ENCODE data around the gene GNAQ. TPM values are rescaled to one million over a fixed set of nuclear protein-coding genes. Genes with fewer than 3 reads are reported as not detected.

The GNAQ gene
- total RNA-seq, 1 donor from 2014 or later: 33.3 TPM

DNA sequence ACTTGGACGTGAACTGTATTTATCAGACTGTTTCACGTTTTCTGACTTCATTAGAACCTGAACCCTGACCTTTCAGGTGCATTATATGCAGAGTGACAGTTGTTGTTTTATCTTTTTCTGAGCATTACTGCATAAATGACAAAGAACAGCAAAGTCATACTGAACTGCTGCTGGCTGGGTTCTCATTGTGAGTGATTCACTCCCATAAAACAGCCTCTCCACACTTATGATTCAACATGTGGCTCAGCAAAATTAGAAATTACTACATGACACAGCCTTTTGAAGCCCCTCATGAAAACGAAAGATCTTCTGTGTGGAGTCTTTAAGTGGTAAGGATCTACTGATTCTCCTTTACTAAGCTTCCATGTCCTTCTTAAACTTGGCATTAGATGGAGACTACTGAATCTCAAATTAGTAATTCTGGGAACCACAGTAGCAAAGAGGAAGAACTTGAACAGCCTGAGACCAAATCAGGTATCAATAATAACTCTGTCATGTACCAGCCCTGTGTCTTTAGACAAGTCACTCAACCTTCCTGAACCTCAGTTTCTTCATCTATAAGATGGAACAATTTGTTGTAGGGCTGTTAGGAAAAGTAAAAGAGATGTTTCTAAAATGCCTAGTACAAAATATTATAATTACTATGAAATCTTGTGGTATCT is 211.2 kb downstream of the GNAQ start:
- DNase-seq (ENCODE audit: low read depth in 2 of 2): peak; percentile 35 to 72

DNA sequence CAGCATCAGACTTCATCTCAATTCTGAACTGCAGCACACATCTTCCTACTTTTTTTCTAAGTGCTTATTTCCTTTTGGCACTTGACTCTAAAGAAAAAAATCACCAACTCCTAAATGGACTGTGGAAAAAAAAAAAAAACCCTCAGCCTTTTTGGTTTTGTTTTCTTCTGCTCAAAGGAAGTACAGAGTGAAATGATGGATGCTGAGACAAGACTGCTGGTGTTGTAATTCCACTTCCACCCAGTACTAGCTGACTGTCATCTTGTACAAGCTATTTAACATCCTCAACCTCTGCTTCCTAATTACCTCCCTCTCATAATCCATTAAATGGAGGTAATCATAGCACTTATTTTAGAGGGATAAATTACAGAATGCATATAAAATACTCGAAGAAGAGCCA is 212.0 kb downstream of the GNAQ start:
- DNase-seq (ENCODE audit: low read depth in 2 of 2): peak in 1 of 2 donors; percentile 74

DNA sequence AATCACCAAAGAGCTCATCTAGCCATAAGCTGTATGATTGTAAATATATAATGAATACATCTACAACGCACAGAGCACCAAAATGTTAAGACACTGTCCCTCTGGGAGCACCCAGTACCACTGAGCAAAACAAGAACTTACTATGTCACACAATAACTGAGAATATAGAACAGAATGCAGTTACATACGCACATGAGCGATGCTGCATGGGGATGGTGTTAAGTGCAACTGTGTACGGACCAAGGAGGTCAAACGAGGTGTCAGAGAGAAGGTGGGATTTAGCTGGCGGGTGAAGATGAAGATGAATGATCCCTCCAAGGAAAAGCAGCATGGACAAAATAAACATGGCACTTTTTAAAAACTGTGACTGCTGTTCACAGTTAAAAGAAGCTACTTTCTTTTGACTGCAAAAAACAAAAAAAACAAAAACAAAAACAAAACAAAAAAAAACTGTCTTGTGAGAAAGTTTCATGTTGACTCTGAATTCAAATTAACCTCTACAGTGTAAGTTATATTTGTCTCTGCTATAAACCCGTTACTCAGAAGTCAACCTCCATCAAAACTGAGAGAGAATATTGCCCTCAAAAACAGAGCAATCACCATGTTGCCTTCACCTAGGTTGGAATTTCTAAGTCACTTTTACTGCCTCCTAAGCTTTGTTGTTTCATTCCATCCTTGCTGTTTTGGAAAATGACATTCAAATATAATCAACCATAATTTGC is 213.9 kb downstream of the GNAQ start:
- DNase-seq (ENCODE audit: low read depth in 2 of 2): no peak

DNA sequence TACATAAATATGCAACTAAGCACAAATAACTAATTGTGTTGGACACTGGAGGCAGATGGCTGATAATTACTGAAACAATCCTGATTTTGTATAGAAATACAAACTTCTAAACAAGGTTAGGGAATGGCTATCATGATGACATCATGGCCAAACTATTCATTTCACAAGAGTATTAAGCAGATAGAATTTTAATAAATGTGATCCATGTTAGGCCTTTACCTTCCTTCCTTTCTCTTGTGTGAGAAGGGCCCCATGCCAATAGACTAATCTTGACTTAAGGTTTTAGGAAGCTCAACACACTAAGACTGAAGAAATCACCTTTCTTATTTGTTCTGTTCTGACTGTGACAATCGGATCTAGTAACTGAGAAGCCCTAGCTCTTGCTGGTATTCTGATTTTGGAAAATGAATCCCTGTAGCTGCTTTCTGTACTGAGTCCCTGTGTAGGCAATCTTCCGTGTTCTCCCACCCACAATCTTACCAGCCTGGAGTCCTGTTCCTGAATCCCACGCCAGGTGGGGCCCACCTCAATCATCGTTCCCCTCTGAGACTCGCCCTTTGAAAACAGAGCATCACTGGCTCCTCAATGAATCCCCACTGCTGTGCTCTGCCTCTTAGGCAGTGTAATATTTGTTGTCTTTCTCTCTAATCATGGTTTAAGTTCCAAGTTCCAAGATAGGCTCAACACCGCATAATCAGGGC is 214.8 kb downstream of the GNAQ start:
- peak in 1 of 2 donors; percentile 14 for DNase-seq (ENCODE audit: low read depth in 2 of 2)

DNA sequence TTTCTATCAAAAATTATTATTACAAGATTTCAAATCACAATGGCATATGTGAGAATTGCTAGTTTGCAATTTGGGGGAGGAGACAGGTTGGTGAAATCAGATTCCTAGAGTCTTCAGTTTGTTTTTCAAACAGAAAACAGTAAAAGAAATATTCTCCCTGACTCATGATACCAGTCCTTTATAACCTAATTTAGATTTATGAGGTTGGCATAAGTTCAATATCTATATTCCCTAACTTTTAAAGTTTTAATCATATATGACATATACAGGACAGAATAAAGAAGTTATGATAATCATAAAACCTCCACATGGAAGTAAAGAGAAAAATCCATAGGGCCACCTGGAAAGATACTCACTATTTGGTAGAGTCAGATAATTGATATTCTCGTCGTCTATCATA is 216.4 kb downstream of the GNAQ start:
- DNase-seq (ENCODE audit: low read depth in 2 of 2): no peak

DNA sequence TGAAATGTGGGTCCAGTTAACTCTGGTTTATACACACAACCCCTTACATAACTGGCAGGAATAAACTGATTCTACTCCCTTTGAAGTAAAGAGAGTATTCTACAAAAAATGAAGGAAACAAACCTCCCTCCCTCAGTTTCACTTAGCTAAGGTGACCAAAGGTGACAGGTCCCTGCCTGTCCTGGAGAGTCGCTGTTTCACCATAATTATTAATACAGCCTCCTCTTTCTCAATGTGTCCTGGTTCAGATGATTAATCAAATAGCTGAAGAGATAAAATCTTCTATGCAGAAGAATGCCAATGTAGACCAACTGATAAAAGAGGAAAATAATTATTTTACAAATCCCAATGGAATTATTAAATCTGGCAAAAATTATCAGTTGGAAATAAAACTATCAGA is 219.8 kb downstream of the GNAQ start:
- DNase-seq (ENCODE audit: low read depth in 2 of 2): no peak

DNA sequence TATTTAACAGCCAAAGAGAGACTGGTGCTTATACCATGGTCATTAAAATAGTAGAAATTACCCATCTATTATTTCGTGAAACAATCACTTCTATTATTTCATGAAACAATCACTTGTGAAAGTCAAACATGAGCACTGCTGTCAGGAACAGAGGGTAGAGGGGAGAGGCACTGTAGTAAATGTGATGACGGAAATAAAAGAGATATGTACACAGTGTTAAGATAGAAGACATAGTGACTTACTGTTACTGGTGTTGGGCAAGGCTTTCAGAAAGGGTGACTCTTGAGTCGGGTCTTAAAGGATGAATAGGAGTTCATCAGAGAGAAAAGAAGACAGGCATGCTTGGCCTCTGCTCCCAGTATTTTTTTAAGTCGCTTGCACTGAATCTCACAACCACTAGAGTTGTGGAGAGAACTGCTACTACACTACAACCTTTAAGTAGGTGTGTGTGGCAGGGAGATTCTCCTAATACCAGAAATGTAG is 220.9 kb downstream of the GNAQ start:
- DNase-seq (ENCODE audit: low read depth in 2 of 2): no peak

DNA sequence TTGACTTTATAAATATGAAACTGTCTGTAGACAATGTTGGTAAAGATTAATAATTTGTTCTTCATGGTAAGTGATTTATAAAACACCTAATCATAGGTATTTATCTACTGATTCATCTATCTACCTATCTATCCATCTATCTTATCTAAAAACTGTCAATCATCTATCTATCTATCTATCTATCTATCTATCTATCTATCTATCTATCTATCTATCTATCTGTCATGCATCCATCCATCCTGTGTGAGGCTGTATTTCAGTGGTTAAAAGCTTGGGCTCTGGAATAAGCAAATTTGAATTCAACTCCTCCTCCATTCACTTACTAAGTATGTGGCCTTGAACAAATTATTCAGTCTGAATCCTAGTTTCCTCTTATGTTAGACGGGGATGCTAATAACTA is 221.6 kb downstream of the GNAQ start:
- DNase-seq (ENCODE audit: low read depth in 2 of 2): no peak

DNA sequence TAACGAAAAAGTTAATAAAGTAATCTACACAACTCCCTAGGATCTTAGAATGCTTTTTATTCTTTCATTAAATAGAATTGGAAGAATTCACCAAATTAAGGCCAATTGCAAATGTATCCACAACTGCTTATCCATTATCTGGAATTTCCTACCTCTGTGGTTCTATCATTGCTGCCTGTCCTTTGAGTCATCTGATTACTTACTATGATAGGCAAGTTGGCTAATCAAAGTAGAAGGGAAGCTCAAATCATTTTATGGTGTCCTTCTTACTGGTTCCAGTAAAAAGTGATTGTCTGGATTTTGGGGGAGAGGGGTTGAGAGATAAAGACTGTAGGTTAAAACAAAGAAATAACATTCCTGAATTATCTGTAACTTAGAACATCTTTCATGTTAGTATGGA is 222.1 kb downstream of the GNAQ start:
- no peak for DNase-seq (ENCODE audit: low read depth in 2 of 2)

DNA sequence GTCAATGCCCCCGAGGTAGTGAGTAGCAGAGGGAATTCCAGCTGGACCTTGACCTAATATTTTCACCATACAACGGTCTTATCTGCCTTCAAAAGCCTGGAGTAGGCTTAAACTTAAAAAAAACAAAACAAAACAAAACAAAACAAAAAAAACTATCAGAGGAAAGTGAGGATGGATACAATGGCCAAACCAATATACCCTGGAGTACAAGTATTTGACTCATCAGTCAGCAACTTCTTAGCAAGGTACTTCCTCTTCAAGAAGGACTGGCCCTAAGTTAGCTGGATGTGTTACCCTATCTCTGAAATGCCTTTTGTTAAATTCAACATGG is 222.9 kb downstream of the GNAQ start:
- DNase-seq (ENCODE audit: low read depth in 2 of 2): no peak

DNA sequence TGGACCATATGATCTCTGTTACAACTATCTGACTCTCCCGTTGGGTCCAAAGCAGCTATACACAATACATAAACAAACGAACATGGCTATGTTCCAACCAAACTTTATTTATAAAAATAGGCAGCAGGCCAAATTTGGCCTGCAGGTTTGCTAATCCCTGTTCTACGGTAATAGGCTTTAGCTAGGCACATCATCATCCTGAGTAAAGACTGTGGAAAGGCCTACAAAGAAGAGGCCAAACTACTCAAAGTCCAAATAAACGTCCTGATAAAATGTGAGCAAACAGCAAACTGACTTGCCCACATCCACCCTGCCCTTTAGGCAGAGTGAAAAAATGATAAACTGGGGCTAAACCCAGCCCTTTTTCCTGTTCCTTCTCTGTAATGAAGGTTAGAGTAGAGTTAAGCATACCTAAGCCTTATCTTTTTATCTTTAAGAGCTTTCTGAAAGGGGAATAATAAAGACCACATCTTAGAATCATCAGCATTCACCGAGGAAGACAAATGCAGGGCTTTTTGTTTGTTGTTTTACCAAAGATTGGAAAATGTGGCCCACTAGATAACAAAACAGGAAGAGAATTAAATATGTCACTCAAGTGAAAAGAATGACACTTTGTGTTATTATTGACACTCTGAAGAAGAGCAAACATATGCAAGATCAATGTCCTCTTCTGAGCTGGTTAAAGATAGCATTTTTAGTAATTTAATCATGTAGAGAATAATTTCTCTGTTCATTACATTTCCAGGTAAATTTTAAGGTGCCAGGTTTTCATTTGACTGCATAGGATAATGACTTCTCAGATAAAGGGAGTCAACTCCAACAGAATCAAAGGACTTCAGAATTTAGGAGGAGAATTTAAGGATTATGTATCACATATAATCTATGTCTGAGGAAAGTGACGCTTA is 223.5 kb downstream of the GNAQ start:
- peak; percentile 8 to 34 for DNase-seq (ENCODE audit: low read depth in 2 of 2)

DNA sequence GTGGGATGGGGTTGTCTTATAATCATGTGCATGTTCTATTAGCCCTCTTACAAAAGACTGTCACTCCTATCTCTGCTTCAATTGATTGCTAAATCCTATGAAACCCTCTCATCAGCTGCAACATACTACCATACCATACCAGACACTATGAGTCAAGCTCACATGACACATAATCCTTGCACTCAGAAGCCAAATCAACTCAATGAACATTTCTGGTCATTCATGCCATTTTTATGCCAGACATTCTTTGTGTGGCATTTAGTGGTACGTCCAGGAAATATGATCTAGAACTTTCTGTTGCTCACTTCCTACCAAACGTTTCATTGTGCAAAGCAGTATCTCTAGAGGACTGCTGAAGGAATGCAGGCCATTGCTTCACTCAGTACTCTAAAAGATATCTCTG is 224.3 kb downstream of the GNAQ start:
- peak; percentile 92 to 93 for DNase-seq (ENCODE audit: low read depth in 2 of 2)

DNA sequence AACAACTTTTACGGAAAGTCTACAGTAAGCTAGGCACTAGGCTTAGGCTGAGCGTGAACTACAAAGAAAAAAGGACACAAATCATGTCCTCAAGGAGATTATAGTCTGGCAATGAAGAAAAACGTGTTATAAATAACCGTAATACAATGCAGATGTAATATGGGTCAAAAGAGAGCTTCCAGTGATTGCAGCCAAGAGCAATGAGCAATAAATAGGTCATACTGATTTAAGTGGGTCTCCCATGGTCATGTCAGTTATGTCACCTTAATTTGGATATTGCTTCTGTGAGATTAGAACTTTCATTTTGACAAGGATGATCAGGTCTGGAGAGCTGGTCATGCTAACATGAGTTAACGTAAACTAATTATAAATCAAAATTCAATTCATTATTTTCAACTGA is 224.9 kb downstream of the GNAQ start:
- no peak for DNase-seq (ENCODE audit: low read depth in 2 of 2)

DNA sequence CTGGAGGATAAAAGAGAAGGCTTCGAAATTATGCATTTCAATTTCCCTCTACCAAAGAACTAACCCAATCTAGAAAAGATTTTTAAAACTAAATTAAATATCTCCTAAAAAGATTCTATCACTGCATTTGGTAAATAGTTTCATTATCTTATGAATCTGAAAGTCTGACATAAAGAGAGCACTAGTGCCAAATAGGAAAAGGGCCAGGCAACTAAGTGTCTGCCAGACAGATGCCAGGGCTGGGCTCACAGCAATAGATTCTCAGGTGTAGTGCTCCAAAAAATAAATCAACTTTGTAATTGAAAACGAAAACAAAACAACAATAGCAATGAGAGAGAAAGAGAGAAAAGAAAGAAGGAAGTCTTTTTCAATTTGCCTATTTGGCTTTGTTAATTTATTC is 225.8 kb downstream of the GNAQ start:
- DNase-seq (ENCODE audit: low read depth in 2 of 2): no peak

DNA sequence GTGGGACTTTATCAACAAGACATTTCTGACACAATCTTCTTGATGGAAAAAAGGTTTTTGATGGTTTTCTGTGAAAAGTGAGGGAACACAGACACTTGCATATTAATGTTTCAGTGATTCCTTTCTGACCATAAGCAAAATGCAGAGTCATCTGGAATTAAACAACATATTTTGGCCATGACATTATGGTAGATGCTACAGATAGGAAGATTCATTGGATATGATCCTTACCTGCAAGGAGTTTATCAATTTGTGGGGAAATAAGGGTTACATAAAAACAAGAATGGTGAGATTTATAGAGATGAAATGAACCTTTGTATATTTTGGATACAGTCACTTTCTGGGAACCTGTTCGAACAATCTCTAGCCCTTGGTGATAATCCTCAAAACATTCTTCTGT is 228.2 kb downstream of the GNAQ start:
- no peak for DNase-seq (ENCODE audit: low read depth in 2 of 2)

DNA sequence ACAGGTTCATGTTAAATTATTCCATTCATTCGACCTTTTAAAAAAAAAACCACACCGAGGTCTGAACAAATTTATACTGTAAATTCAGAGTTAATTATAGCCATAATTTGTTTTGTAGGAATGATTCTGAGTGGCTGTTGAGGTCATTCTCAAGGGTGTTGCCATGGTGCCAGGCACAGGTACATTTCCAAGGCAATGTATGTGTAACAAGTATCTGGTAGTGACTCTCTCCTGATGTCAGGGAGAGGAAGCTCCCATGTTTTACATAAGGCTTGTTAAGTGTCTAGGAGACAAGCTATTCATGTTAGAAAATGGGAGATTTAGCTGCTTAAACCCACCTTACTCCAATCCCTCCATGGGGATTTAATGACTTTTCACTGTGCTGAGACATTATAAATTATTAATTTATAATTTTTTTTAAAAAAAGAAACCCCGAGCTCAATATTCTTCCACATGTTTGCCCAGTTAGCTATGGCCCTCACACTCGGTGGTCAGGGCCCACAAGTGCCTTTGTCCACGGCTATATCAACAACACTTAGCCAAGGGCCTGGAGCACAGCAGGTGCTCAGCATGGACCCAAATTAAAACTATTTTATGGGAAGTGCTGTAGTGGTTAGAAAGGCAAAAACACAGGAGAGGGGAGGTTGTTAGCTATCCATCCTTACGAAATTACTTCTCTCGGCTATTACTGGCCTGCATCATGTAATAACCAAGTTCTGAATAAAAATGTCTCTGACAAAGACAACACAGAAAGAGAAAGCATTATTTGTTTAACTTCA is 228.9 kb downstream of the GNAQ start:
- DNase-seq (ENCODE audit: low read depth in 2 of 2): no peak

DNA sequence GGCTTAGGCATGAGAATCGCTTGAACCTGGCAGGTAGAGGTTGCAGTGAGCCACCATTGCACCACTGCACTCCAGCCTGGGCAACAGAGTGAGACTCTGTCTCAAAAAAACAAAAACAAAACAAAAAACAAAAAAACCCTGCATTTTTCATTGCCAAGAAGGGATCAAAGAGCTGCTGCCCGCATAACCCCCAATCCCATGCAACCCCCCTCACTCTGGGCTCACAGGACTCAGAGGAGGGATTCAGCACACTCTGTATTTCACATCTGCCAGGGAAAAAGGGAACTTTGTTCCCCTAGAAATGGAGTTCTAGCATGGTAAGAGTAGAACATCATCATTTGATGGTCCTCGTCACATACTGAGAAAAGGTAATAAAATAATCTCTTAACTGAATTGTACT is 229.5 kb downstream of the GNAQ start:
- DNase-seq (ENCODE audit: low read depth in 2 of 2): no peak

DNA sequence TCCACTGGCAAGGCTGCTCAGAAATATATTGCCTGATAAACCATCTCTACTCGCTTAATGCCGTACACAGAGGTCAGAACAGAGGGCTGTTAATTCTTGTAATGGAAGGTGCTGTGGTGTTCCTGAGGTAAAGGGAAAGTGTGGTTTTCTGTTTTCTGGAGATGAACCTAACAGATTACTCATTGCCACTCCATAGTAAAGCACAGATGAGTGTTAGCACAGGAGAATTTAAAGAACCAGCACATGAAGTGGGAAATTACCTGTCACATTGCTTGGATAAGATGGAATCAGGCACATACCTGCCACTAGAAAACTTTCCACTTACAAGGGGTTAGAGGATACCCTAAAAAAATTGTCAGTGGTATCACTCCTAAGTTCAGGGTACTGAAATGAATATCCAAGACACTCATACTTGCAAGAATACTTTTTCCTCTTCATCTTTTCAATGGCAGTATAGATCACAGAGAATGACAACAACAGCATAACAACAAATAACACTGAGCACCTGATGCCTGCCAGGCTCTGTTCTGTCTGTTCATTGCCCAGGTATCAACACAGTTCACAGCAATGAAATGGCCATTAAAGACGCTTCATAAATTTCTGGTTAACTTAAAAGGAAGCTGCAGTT is 230.6 kb downstream of the GNAQ start:
- no peak for DNase-seq (ENCODE audit: low read depth in 2 of 2)

DNA sequence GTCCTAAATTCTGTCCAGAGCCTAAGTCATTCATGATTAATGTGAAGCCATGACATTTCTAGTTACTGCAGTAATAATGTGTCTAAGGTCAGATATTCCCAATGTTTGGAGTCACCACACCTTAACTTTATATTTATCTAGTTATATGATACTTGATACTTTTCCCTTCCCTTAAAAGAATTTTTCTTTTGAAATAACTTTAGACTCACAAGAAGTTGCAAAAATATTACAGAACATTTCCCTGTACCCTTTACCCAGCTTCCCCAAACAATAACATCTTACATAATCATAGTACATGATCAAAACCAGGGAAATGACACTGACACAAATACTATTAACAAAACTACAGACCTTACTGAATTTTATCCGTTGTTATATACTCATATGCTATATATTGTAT is 233.5 kb downstream of the GNAQ start:
- no peak for DNase-seq (ENCODE audit: low read depth in 2 of 2)

DNA sequence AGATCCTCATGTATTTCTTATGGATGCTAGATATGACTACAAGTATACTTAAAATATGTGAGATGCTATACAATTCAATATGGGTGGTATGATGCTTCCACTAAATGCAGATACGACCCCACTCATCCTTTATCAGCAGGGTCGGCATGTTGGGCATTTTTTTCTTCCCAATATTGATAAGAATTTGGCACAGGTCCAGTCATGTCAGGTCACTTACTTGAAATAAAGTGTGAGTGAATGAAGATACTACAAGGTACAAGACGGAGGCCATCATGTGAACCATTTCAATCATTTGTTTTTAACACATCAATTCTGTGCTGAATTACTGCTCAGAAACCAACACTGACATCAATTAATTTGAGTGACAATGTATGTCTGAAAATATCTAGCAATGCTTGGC is 236.6 kb downstream of the GNAQ start:
- DNase-seq (ENCODE audit: low read depth in 2 of 2): no peak

Data from lung microvascular endothelial cell (primary cell).